Progenitor cell of endocrine pancreas (in vitro differentiated cells): ENCODE data around the gene GPR4. TPM values are rescaled to one million over a fixed set of nuclear protein-coding genes. Genes with fewer than 3 reads are reported as not detected.

Source experiments
- DNase-seq: peaks from one replicate; pipeline ENCODE4 v3.0.0; 2021; ENCODE audit warnings: low spot score; ENCODE audit not compliant: unreplicated experiment
- H3K27ac Mint-ChIP-seq: 2 replicates; pipeline ENCODE4 v1.8.0; 2021; ENCODE audit warnings: mild to moderate bottlenecking, moderate library complexity, mixed read lengths
- H3K27me3 Mint-ChIP-seq: 2 replicates; pipeline ENCODE4 v1.8.0; 2021; ENCODE audit warnings: mixed read lengths
- H3K36me3 Mint-ChIP-seq: 2 replicates; pipeline ENCODE4 v1.8.0; 2022; ENCODE audit warnings: mixed read lengths; ENCODE audit not compliant: insufficient read depth
- H3K4me1 Mint-ChIP-seq: 2 replicates; pipeline ENCODE4 v1.8.0; 2021; ENCODE audit warnings: low read depth, mixed read lengths
- H3K4me3 Mint-ChIP-seq: 2 replicates; pipeline ENCODE4 v1.8.0; 2021; ENCODE audit warnings: low read depth, mild to moderate bottlenecking, moderate library complexity, mixed read lengths
- H3K9me3 Mint-ChIP-seq: 2 replicates; pipeline ENCODE4 v1.8.0; 2021; ENCODE audit warnings: low read depth, mixed read lengths
- total RNA-seq: library from RNA; stranded (reverse); gene quantifications from 2 replicates; pipeline ENCODE4 v1.2.1, GENCODE V29; 2021
- TF ChIP-seq, protein P1 (sequence below): fragments of 200-600 bp; sonication (generic); IDR thresholded peaks from one replicate; pipeline ENCODE4 v1.5.0; 2021; ENCODE audit warnings: antibody characterized with exemption, mild to moderate bottlenecking; ENCODE audit not compliant: unreplicated experiment

Gene GPR4
- total RNA-seq, 1 donor from 2014 or later = not detected

- H3K9me3 Mint-ChIP-seq = peaks cover 6% of the 10 kb centered on the region
- H3K27ac Mint-ChIP-seq = peak overlapping the region; percentile 62
- peaks cover 23% of the 10 kb centered on the region for H3K4me1 Mint-ChIP-seq
- H3K36me3 Mint-ChIP-seq = no peaks in the 10 kb centered on the region
- DNase-seq = no peak
- TF ChIP-seq, protein P1, sequence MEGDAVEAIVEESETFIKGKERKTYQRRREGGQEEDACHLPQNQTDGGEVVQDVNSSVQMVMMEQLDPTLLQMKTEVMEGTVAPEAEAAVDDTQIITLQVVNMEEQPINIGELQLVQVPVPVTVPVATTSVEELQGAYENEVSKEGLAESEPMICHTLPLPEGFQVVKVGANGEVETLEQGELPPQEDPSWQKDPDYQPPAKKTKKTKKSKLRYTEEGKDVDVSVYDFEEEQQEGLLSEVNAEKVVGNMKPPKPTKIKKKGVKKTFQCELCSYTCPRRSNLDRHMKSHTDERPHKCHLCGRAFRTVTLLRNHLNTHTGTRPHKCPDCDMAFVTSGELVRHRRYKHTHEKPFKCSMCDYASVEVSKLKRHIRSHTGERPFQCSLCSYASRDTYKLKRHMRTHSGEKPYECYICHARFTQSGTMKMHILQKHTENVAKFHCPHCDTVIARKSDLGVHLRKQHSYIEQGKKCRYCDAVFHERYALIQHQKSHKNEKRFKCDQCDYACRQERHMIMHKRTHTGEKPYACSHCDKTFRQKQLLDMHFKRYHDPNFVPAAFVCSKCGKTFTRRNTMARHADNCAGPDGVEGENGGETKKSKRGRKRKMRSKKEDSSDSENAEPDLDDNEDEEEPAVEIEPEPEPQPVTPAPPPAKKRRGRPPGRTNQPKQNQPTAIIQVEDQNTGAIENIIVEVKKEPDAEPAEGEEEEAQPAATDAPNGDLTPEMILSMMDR = no peak
- H3K27me3 Mint-ChIP-seq = peaks cover 14% of the 10 kb centered on the region
- H3K4me3 Mint-ChIP-seq = peak overlapping the region; percentile 61
Observed at GRCh38 chr19:45640849-45641273, 38.8 kb upstream of the GPR4 start.

GRCh38 chr19:45638930-45639729 is 37.1 kb upstream of the GPR4 start, which contains the start of gene EML2:
TSS of gene EML2 (minus strand) at chr19:45639397. CDS start at chr19:45639376, 21 bp downstream.
- DNase-seq = peak; percentile 48
- H3K36me3 Mint-ChIP-seq = no peaks in the 10 kb centered on the region
- H3K4me1 Mint-ChIP-seq = peaks cover 23% of the 10 kb centered on the region
- TF ChIP-seq, protein P1 = peak; percentile 37
- peaks cover 14% of the 10 kb centered on the region for H3K27me3 Mint-ChIP-seq
- peak within 1 kb of the TSS; percentile 87 for H3K4me3 Mint-ChIP-seq
- H3K27ac Mint-ChIP-seq = peak within 1 kb of the TSS; percentile 67
- H3K9me3 Mint-ChIP-seq = peaks cover 6% of the 10 kb centered on the region

DNA sequence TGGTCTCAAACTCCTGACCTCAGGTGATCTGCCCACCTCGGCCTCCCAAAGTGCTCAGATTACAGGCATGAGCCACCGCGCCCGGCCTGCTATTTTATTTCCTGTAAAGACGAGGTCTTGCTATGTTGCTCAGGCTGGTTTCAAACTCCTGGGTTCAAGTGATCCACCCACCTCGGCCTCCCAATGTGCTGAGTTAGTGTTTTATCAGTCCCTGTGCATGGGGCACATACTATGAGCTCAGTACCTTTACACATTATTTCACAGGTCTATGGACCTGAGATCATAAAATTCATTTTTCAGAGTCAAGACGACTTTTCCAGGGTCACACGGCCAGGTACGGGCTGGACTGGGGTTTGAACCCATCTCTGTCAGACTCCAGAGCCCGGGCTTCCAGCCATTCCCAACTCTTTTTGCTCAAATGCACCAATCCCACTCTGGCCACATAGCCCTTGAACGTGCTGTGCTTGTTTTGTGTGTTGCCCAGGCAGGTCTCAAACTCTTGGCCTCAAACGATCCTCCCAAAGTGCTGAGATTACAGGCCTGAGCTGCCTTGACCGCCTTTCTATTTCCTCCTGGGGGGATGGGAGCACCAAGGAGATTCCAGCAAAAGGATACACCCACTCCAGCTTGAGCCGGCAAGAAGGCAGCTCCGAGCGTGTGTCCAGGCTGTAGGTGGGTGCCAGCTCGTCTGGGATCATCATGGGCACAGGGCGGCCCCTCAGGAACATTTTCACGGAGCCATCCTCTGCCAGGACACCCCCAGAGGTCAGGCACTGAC is 36.1 kb upstream of the GPR4 start:
- TF ChIP-seq, protein P1 = no peak
- no peak overlapping the region for H3K27ac Mint-ChIP-seq
- peaks cover 6% of the 10 kb centered on the region for H3K9me3 Mint-ChIP-seq
- peak overlapping the region; percentile 87 for H3K4me3 Mint-ChIP-seq
- peaks cover 18% of the 10 kb centered on the region for H3K4me1 Mint-ChIP-seq
- no peaks in the 10 kb centered on the region for H3K36me3 Mint-ChIP-seq
- H3K27me3 Mint-ChIP-seq = peaks cover 12% of the 10 kb centered on the region
- DNase-seq = no peak

GRCh38 chr19:45636902-45637301 is 34.9 kb upstream of the GPR4 start:
- TF ChIP-seq, protein P1 = no peak
- Mint-ChIP-seq H3K27ac (no peak overlapping the region), H3K4me3 (no peak overlapping the region), H3K36me3 (no peaks in the 10 kb centered on the region), H3K27me3 (peaks cover 10% of the 10 kb centered on the region), H3K9me3 (peaks cover 6% of the 10 kb centered on the region), H3K4me1 (peaks cover 17% of the 10 kb centered on the region)
- no peak for DNase-seq

- Mint-ChIP-seq H3K36me3 (no peaks in the 10 kb centered on the region), H3K4me1 (peaks cover 14% of the 10 kb centered on the region), H3K4me3 (no peak overlapping the region), H3K27me3 (peaks cover 7% of the 10 kb centered on the region), H3K27ac (no peak overlapping the region), H3K9me3 (peaks cover 5% of the 10 kb centered on the region)
- DNase-seq = no peak
- TF ChIP-seq, protein P1 = no peak
Observed at GRCh38 chr19:45636275-45636674, 34.3 kb upstream of the GPR4 start.
